Measurements from ENCODE around the gene TUBGCP5. TPM values are rescaled to one million over a fixed set of nuclear protein-coding genes. Genes with fewer than 3 reads are reported as not detected.

The TUBGCP5 gene
- total RNA-seq, 4 donors from 2014 or later: 21.9 to 48.4 (median 24.8) TPM

DNA sequence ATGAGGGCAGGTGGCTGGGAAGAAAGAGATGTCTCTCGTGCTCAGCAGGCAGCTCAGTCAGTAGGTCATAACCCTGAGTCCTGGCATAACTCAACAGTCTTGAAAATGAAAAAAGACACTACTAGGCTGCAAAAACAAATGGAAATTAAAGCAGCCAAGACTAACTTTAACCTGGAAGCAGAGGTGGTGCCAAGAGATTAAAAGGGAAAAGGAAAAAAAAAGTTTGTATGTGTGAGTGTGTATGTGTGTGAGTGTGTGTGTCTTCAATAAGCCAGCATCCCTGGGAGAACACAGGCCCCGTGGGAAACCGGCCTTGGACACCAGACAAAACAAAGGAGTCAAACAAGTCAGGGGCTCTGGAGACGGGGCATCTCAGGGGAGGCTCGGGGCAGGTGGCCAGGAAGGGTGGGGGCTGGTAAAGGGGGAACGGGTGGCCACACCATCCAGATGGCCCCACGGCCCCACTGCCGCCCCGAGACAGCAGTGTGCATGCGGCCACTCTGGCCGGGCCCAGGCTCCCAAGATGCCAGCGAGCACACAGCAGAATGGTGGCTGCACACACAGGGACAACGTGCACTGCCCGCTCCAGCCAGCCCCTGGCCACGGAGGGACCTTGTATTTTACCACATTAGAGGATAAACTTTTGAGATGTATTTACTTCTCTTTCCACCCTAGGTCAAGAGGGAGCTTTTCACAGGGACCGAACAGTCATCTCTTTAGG is 83.0 kb downstream of the TUBGCP5 start:
- Histone ChIP-seq H3K4me1 (peaks cover 12 to 39% of the 10 kb centered on the region in 2 donors), H3K36me3 (no peaks in the 10 kb centered on the region), H3K9me3 (no peaks in the 10 kb centered on the region), H3K27me3 (no peaks in the 10 kb centered on the region), H3K27ac (no peak overlapping the region), H3K4me3 (replicated peaks in 1 of 3) (no peak overlapping the region)
- TF ChIP-seq, protein P1, sequence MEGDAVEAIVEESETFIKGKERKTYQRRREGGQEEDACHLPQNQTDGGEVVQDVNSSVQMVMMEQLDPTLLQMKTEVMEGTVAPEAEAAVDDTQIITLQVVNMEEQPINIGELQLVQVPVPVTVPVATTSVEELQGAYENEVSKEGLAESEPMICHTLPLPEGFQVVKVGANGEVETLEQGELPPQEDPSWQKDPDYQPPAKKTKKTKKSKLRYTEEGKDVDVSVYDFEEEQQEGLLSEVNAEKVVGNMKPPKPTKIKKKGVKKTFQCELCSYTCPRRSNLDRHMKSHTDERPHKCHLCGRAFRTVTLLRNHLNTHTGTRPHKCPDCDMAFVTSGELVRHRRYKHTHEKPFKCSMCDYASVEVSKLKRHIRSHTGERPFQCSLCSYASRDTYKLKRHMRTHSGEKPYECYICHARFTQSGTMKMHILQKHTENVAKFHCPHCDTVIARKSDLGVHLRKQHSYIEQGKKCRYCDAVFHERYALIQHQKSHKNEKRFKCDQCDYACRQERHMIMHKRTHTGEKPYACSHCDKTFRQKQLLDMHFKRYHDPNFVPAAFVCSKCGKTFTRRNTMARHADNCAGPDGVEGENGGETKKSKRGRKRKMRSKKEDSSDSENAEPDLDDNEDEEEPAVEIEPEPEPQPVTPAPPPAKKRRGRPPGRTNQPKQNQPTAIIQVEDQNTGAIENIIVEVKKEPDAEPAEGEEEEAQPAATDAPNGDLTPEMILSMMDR (IDR thresholded peaks at IDR 0.05): no peak
- TF ChIP-seq POLR2A (IDR thresholded peaks at IDR 0.05): no peak
- 51 to 70% methylated on average over 14 to 16 of the region's 16 CpGs for WGBS, 2 donors
- DNase-seq: no peak
- intact Hi-C loops (cut with DNase I): no loop called here

- Histone ChIP-seq H3K4me3 (replicated peaks in 1 of 3) (no peak overlapping the region), H3K27ac (no peak overlapping the region), H3K27me3 (no peaks in the 10 kb centered on the region), H3K36me3 (no peaks in the 10 kb centered on the region), H3K4me1 (peaks cover 7 to 32% of the 10 kb centered on the region in 2 donors), H3K9me3 (no peaks in the 10 kb centered on the region)
- intact Hi-C loops (cut with DNase I): no loop called here
- DNase-seq: no peak
- no peak for TF ChIP-seq POLR2A (IDR thresholded peaks at IDR 0.05)
- TF ChIP-seq, protein P1 (IDR thresholded peaks at IDR 0.05): no peak
- 84 to 91% methylated on average over 4 to 6 of the region's 6 CpGs for WGBS, 2 donors
These were observed 83.7 kb downstream of the TUBGCP5 start for GRCh38 chr15:22955544-22956119.

DNA sequence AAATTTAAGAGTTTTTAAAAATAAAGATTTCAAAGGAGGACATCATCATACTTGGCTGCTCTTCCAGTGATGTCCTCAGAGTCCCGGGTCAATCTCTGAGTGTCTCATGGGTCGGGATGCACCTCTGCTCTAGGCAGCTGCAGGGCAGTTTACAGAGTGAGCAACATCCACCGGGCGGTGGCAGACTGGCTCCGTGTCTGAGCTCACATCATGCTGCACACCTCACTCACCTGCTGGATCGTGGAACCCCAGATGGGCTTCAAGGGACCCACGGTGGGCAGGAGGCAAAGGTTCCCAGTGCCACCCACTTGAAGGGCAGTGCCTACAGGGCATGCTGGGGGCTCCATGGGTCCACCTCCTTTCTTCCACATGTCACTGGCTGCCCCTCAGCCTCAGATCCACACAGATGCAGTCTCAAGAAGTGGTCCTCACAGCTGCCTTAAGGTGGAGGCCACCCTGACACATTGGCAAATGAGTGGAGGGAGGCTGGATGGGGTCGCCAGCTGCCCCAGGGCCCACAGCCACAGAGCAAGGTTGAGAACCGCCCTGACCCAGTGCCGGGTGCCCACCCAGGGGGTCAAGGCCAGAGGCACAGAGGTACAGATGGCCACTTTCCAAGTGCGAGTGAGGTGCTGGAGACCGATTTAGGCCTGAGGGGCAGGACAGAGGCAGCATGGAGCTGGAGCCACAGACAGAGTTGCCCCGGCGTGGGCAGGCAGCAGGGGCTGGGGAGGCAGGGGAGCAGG is 84.4 kb downstream of the TUBGCP5 start:
- Histone ChIP-seq H3K4me1 (peaks cover 7 to 26% of the 10 kb centered on the region in 2 donors), H3K4me3 (replicated peaks in 1 of 3) (no peak overlapping the region), H3K9me3 (no peaks in the 10 kb centered on the region), H3K36me3 (no peaks in the 10 kb centered on the region), H3K27me3 (no peaks in the 10 kb centered on the region), H3K27ac (no peak overlapping the region)
- WGBS, 2 donors: 73% methylated on average over 11 to 12 of the region's 14 CpGs
- DNase-seq: no peak
- TF ChIP-seq, protein P1 (IDR thresholded peaks at IDR 0.05): no peak
- no peak for TF ChIP-seq POLR2A (IDR thresholded peaks at IDR 0.05)
- intact Hi-C loops (cut with DNase I): no loop called here

GRCh38 chr15:22954326-22954725 is 85.0 kb downstream of the TUBGCP5 start:
- intact Hi-C loops (cut with DNase I): no loop called here
- Histone ChIP-seq H3K27ac (no peak overlapping the region), H3K4me3 (replicated peaks in 1 of 3) (no peak overlapping the region), H3K9me3 (no peaks in the 10 kb centered on the region), H3K36me3 (no peaks in the 10 kb centered on the region), H3K4me1 (peaks cover 7 to 19% of the 10 kb centered on the region in 2 donors), H3K27me3 (no peaks in the 10 kb centered on the region)
- TF ChIP-seq POLR2A (IDR thresholded peaks at IDR 0.05): no peak
- TF ChIP-seq, protein P1 (IDR thresholded peaks at IDR 0.05): no peak
- WGBS, 2 donors: 87 to 92% methylated on average over 12 of the region's 12 CpGs
- DNase-seq: no peak
